ENCODE data around the gene COX17.

COX17 gene

GRCh38 chr3:119673875-119674274, 3.3 kb downstream of the COX17 start:
- DNase-seq, result no peak

GRCh38 chr3:119672776-119673175, 4.4 kb downstream of the COX17 start:
- DNase-seq, result no peak

GRCh38 chr3:119669906-119670570, 7.2 kb downstream of the COX17 start:
- DNase-seq, result no peak

GRCh38 chr3:119665954-119666559, 11.1 kb downstream of the COX17 start:
- DNase-seq, result no peak

GRCh38 chr3:119664850-119665379, 12.3 kb downstream of the COX17 start:
- no peak for DNase-seq

GRCh38 chr3:119664370-119664769, 12.8 kb downstream of the COX17 start:
- no peak for DNase-seq

- DNase-seq, result no peak
Observed at GRCh38 chr3:119663885-119664284, 13.3 kb downstream of the COX17 start.

- DNase-seq, result no peak
Observed at GRCh38 chr3:119662604-119663373, 14.4 kb downstream of the COX17 start.

GRCh38 chr3:119660474-119661440, 16.4 kb downstream of the COX17 start, which contains the start of gene POPDC2:
Gene POPDC2, minus strand, starts transcription at chr3:119660589. Its CDS starts 166 bp downstream, at chr3:119660423.
- DNase-seq, result no peak

GRCh38 chr3:119659606-119660291, 17.5 kb downstream of the COX17 start:
- no peak for DNase-seq

GRCh38 chr3:119658994-119659393, 18.2 kb downstream of the COX17 start:
- no peak for DNase-seq

GRCh38 chr3:119657887-119658702, 19.1 kb downstream of the COX17 start:
- DNase-seq, result no peak

GRCh38 chr3:119653876-119654275, 23.3 kb downstream of the COX17 start:
- DNase-seq, result no peak

GRCh38 chr3:119652306-119653033, 24.7 kb downstream of the COX17 start:
- DNase-seq, result no peak

GRCh38 chr3:119649761-119650160, 27.4 kb downstream of the COX17 start:
- no peak for DNase-seq

- DNase-seq, result no peak
Observed at GRCh38 chr3:119647843-119648575, 29.2 kb downstream of the COX17 start.

- no peak for DNase-seq
Observed at GRCh38 chr3:119647171-119647570, 30.0 kb downstream of the COX17 start.

- no peak for DNase-seq
Observed at GRCh38 chr3:119645813-119646212, 31.4 kb downstream of the COX17 start.

GRCh38 chr3:119644481-119644880, 32.7 kb downstream of the COX17 start:
- DNase-seq, result no peak
